Bronchial epithelial cell (primary cell): ENCODE measurements around the gene POLR3GL. TPM values are rescaled to one million over a fixed set of nuclear protein-coding genes. Genes with fewer than 3 reads are reported as not detected.
A peak's percentile ranks its signal among the peaks of the same experiment; 100 is the strongest.

Source experiments
- DNase-seq: peaks from one replicate; pipeline ENCODE4 v3.0.0-alpha.2; 2010; ENCODE audit warnings: low read depth
- FAIRE-seq: peaks from 2 replicates; lab custom pipeline; 2011; peaks lifted over from hg19 to GRCh38; lab: Jason Lieb, UNC
- H3K27me3 ChIP-seq: 2 replicates; pipeline ENCODE4 v1.5.1; 2011; ENCODE audit warnings: low read length; ENCODE audit not compliant: control insufficient read depth, insufficient read depth
- H3K36me3 ChIP-seq: 2 replicates; pipeline ENCODE4 v1.5.1; 2011; ENCODE audit warnings: low read length; ENCODE audit not compliant: control insufficient read depth, insufficient read depth
- H3K4me3 ChIP-seq: 2 replicates; pipeline ENCODE4 v1.5.1; 2011; ENCODE audit warnings: mild to moderate bottlenecking, low read depth, low read length, control low read depth
- CTCF ChIP-seq: IDR thresholded peaks from 2 replicates; pipeline ENCODE4 v1.5.1; 2011; ENCODE audit warnings: mild to moderate bottlenecking, moderate library complexity, low read length, control low read depth, inconsistent platforms; ENCODE audit not compliant: insufficient read depth, severe bottlenecking
- total RNA-seq: library from RNA; depleted of rRNA; stranded (reverse); fragments of >200 nt; gene quantifications from 2 replicates; pipeline ENCODE4 v1.2.1, GENCODE V29; 2014

The POLR3GL gene
- total RNA-seq, 1 donor from 2014 or later: 4.7 TPM

- no peak for TF ChIP-seq CTCF
- no peak for FAIRE-seq
- Histone ChIP-seq H3K4me3 (peak overlapping the region; percentile 48), H3K27me3 (no peaks in the 10 kb centered on the region), H3K36me3 (no peaks in the 10 kb centered on the region)
- no peak for DNase-seq
Measured at GRCh38 chr1:145961109-145961424, 3.4 kb upstream of the POLR3GL start.

GRCh38 chr1:145961425-145962156 is 2.9 kb upstream of the POLR3GL start:
- no peaks in the 10 kb centered on the region for H3K36me3 ChIP-seq
- H3K4me3 ChIP-seq: peak overlapping the region; percentile 48
- H3K27me3 ChIP-seq: no peaks in the 10 kb centered on the region
- no peak for TF ChIP-seq CTCF
- FAIRE-seq (no peak), DNase-seq (no peak)

- no peaks in the 10 kb centered on the region for H3K36me3 ChIP-seq
- H3K27me3 ChIP-seq: no peaks in the 10 kb centered on the region
- H3K4me3 ChIP-seq: peak overlapping the region; percentile 48
- DNase-seq (no peak), FAIRE-seq (no peak)
- no peak for TF ChIP-seq CTCF
Measured at GRCh38 chr1:145962157-145963102, 2.1 kb upstream of the POLR3GL start.

- Histone ChIP-seq H3K36me3 (no peaks in the 10 kb centered on the region), H3K4me3 (no peak overlapping the region), H3K27me3 (no peaks in the 10 kb centered on the region)
- TF ChIP-seq CTCF: no peak
- no peak for FAIRE-seq
- peak; percentile 61 for DNase-seq
Measured at GRCh38 chr1:145963265-145964019, 1.0 kb upstream of the POLR3GL start.

- H3K36me3 ChIP-seq: no peaks in the 10 kb centered on the region
- no peak for TF ChIP-seq CTCF
- no peak for FAIRE-seq
- no peak for DNase-seq
- H3K27me3 ChIP-seq: no peaks in the 10 kb centered on the region
- H3K4me3 ChIP-seq: peak overlapping the region; percentile 67
Measured at GRCh38 chr1:145965119-145965744, 742 bp downstream of the POLR3GL start.
